CD1c-positive myeloid dendritic cell (primary cell): Measurements from ENCODE around the gene PID1.

Experiments used
- DNase-seq: peaks from one replicate; pipeline ENCODE4 v3.0.0-alpha.2; 2016; ENCODE audit errors: extremely low spot score

Gene PID1

DNA sequence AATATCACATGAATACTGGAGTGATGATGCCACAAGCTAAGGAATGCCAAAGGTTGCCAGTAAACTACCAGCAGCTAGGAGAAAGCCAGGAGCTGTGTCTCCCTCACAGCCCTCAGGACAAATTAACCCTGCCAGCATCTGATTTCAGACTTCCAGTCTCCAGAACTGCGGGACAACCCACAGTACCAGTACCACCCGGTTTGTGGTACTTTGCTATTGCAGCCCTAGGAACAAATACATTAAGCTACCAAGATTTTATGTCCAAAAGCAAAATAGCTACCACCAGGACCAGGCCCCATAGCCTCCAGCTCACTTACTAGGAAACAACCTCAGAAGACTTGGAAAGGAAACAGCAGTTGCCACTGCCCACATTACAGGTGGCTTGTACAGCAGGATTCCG, 10.0 kb downstream of the PID1 start:
- no peak for DNase-seq

- no peak for DNase-seq
These were observed 13.1 kb downstream of the PID1 start for GRCh38 chr2:229257985-229258384.

DNA sequence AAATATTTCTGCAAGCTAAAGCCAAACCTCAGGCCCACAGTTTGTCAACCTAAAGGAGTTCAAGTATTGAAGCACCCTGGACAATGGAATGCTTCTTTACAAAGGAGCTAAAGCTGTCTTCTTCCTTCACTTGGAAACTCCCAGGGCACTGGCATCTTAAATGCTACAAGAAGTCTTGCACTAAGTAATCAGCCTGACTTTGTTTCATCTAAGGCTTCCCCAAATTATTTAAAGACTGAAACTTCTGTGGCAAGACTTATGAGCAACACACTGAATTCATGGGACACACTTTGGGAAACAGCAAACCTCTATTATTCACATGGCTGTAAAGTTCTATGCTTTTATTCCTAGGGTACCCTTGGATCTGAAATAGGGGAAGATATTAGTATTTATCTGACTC, 14.7 kb downstream of the PID1 start:
- DNase-seq, result no peak

GRCh38 chr2:229254206-229254605, 16.9 kb downstream of the PID1 start:
- no peak for DNase-seq

GRCh38 chr2:229252996-229253395, 18.1 kb downstream of the PID1 start:
- DNase-seq, result no peak

- DNase-seq, result no peak
These were observed 18.8 kb downstream of the PID1 start for GRCh38 chr2:229252280-229252679.

DNA sequence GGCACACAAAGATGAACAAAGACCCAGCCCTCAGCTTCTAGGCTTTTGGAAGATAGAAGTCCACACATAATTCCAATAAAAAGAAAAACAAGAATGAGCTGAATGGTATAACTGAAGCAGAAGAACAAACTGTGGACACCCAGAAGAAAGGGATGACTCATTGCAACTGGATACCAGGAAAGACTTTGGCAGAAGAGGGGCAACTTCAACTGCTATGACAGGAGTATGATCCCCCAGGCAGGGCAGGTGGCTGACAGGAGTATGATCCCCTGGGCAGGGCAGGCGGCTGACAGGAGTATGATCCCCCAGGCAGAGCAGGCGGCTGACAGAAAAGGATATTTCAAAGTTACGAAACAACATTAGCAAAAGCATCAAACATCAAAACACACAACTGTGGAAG, 21.6 kb downstream of the PID1 start:
- no peak for DNase-seq

GRCh38 chr2:229246334-229246733, 24.8 kb downstream of the PID1 start:
- no peak for DNase-seq

DNA sequence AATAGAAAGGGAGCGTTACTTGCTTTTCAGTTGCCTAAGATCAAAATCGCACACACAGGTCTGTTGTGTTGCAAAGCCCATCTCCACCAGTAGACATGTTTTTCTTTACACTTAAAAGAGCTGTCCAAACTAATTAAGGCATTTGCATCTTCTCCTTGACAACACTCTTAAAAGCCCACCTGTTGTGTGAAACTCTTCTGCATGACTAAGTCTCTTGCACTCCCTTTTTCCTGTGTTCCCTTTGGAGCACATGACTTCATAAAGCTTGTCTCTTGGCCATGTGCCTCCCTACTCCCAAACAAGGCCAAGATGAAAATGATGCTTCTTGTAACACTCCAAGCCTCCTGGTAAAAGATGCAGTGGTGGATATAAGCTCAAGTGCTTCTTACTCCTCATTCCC, 26.1 kb downstream of the PID1 start:
- no peak for DNase-seq

- DNase-seq, result no peak
These were observed 27.1 kb downstream of the PID1 start for GRCh38 chr2:229243890-229244560.

GRCh38 chr2:229240984-229241491, 30.0 kb downstream of the PID1 start:
- no peak for DNase-seq

GRCh38 chr2:229239021-229239420, 32.1 kb downstream of the PID1 start:
- DNase-seq, result no peak

GRCh38 chr2:229237270-229237669, 33.8 kb downstream of the PID1 start:
- no peak for DNase-seq

DNA sequence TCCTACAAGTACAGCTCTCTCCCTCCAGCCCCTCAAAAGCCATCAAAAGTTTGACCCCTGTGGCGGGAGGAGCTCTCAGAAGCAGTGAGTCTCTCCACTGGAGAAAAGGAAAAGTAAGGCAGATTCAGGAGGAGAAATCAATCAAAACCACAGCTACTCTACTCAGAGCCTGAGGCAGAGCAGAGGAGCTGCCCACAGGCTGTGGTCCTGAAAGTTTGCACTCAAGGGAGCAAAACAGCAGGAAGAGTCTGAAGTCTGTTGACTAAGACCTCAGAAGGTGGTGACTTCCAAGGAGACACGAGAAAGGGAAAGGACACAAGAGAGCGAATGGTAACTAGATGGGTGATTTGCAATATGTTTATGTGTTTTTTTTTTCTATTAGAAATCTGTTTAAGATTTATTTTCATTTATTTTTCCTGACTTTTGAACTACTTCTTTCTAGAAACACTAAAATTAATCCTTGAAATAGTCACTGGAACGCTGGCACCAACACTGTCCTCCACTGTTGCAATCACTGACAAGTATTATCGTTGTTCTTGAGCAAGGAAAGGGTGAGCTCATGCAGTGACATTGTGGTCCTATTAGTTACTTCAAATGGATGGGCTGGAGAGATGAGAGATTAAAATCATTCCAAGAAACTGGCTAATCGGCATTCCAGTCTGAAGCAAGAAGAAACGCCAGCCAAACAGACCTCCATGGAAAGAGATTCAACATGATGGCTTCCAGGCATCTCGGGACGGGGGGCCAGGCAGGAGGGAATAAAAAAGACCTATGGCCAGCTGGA, 35.8 kb downstream of the PID1 start:
- no peak for DNase-seq

GRCh38 chr2:229231885-229232284, 39.2 kb downstream of the PID1 start:
- no peak for DNase-seq

DNA sequence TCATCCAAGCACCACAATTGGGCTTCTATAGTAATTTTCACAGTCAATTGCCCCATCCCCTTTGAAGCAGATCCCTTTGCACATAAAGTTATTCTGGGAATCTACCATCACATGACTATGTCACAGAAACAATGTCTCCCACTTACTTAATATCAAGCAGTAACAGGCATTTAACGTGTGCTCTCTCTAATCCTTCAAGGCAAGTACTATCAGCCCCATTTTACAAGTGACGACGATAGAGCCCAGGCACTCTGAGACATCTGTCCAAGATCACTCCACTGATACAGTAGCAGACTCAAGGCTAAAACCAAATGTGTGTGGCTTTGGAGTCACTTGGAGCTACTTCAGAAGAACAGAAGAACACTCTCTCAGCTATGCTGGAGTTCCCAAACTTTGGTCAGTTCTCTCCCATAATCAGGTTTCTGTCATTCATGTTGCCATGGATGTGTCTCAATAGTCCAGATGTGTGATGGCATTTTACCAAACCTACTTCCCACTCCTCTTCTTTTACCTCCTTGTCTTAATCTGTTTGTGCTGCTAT, 39.7 kb downstream of the PID1 start:
- no peak for DNase-seq

- no peak for DNase-seq
These were observed 40.2 kb downstream of the PID1 start for GRCh38 chr2:229230911-229231310.

- DNase-seq, result no peak
These were observed 40.8 kb downstream of the PID1 start for GRCh38 chr2:229230256-229230655.

DNA sequence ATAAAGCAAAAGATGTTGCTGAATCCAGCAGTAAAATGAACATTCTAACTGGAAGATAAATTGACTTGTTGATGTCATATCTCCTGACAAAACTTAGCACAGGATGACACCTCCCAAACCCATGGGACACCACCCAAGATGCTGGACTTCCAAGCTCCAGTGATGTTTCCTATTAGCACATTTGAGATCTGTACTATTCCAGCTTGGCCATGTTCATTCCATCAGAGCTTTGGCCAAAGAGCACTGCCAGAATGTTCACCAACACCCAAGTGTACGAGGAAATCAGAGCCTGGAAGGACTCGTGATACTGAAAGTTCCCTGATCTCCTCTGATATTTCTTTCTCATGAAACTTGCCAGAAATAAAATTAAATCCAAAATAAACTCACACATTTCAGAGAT, 44.7 kb downstream of the PID1 start:
- DNase-seq, result no peak

DNA sequence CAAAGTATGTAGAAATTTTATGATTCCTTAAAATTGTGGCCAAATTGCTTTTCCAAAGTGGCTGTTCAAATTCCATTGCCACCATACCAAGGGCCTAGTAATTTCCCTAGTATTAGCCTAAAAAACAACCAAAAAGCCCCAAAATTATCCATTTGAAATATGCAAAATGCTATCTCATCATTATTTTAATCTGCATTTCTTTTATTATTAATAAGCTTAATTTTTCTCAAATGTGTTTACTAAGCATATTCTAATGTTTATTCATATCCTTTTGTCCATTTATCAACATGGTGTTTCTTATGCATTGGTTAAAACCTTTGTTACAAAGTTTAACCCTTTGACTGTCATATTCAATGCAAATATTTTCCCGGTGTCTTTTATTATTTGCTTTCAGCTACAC, 48.0 kb downstream of the PID1 start:
- DNase-seq, result no peak

DNA sequence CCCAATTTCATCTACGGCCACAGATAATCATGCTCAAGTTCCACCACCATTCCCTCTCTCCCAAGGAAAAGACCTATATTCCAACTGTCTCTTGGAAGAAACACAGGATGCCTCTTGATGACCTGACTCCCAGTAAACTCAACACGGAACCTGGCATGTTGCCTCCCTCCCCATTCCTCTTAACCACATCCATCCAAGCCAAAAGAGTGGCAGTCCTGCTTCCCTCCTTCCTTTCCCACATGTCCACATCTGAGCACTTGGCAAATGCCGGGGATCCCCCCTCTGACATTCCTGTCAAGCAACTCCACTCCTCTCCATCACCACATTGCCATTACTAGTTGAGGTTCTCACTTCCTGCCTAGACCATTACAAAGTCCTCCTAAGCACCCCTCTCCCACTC, 49.4 kb downstream of the PID1 start:
- no peak for DNase-seq

DNA sequence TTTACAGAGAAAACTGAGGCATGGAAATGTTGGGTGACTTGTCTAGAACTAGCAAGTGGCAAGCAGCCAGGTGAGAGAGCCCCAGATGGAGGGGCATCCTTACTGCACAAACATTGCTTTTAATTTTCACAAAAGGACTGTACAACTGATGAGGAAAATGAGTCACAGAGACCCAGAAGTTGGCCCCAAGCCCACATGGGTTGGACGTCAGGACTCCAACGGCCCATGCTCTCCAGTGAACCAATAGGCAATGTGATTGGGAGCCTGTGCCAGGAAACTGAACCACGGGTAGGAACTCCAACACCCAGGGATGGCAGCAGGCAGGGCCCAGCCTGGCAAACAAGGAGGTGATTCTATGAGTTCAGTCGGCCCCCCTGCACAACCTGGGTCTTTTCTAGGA, 50.8 kb downstream of the PID1 start:
- DNase-seq, result no peak

DNA sequence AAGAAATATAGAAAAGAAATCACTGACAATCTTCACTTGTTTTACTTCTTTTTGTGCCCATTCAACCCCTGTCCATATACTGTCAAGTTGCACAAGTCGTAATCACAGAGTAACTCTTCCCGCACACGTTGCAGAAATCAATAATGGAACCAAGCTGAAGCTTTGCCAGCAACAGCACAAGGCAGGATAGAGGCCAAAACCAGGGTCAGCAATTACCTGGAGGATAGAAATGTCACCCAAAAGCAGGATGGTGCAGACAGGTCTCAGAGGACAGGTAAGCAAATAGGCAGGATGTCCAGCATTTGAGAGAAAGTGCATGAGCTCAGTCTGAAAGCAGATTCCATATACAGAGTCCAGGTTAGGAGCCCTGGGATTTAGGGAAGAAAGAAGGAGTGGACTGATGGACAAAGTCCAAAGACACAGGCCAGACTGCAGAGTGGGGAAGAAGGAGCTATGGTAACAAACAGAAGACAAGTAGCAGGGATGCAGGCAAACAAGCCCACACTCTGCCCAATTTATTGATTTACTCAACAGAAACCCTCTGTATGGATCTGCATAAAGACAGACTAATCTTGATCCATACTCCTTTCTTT, 52.7 kb downstream of the PID1 start:
- no peak for DNase-seq
